Muscle layer of duodenum (tissue), 2 donors: ENCODE results near the gene MT1B.
"Not testable (repeated sequence)": the region's sequence is repeated elsewhere in the genome, so short reads cannot be mapped to it uniquely, and the experiment has no call there.

Experiments used
- H3K27ac ChIP-seq: one replicate; pipeline ENCODE4 v1.7.0; 2013; ENCODE audit warnings: mild to moderate bottlenecking, low read length
- H3K27me3 ChIP-seq: one replicate; pipeline ENCODE4 v1.7.0; 2013; ENCODE audit warnings: low read depth, mild to moderate bottlenecking, control low read depth, low read length
- H3K36me3 ChIP-seq, 2 donors: one replicate each; pipeline ENCODE4 v1.7.0; 2013; ENCODE audit warnings: low read length in 2 of 2, control low read depth in 1 of 2, mild to moderate bottlenecking in 1 of 2; ENCODE audit not compliant: insufficient read depth in 2 of 2, control insufficient read depth in 1 of 2
- H3K4me1 ChIP-seq, 2 donors: one replicate each; pipeline ENCODE4 v1.7.0; 2013; ENCODE audit warnings: low read length in 2 of 2, mild to moderate bottlenecking in 2 of 2, control low read depth in 1 of 2, moderate library complexity in 1 of 2; ENCODE audit not compliant: insufficient read depth in 2 of 2, control insufficient read depth in 1 of 2
- H3K4me3 ChIP-seq, 2 donors: one replicate each; pipeline ENCODE4 v1.7.0; 2013; ENCODE audit warnings: low read length in 2 of 2, low read depth in 1 of 2, mild to moderate bottlenecking in 1 of 2
- H3K9me3 ChIP-seq, 2 donors: one replicate each; pipeline ENCODE4 v1.7.0; 2013; ENCODE audit warnings: low read length in 2 of 2, control low read depth in 1 of 2, mild to moderate bottlenecking in 1 of 2; ENCODE audit not compliant: control insufficient read depth in 1 of 2
- donor health status: healthy.

MT1B gene

DNA sequence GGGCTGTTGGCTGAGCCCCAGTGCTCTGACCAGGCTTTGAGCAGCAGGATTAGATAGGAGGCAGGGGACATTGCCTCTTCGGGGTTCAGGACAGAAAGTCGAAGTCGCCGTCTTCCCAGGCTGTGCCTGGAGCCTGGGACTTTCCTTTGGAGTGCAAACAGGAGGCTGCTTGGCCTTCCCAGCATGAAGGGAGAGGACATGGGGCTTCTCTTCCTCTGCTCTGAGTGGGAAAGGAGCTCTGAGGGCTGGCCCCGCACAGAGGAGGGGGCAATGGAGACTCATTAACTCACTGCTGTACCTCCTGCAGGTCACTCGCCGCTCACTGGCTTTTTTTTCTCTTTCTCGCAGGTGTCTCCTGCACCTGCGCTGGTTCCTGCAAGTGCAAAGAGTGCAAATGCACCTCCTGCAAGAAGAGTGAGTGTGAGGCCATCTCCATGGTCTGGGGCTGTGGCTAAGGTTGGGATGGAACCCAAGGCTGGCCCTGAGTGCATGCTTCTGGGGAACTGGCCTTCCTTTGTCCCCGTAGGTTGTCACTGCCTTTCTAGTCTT, 6.7 kb downstream of the MT1B start:
- peaks cover 22% of the 10 kb centered on the region for H3K27me3 ChIP-seq
- peak overlapping the region; percentile 56 to 76 for H3K4me3 ChIP-seq
- no peaks in the 10 kb centered on the region for H3K36me3 ChIP-seq
- H3K9me3 ChIP-seq, result no peaks in the 10 kb centered on the region
- peaks cover 0 to 12% of the 10 kb centered on the region in 2 donors for H3K4me1 ChIP-seq
- H3K27ac ChIP-seq, result peak overlapping the region; percentile 82

DNA sequence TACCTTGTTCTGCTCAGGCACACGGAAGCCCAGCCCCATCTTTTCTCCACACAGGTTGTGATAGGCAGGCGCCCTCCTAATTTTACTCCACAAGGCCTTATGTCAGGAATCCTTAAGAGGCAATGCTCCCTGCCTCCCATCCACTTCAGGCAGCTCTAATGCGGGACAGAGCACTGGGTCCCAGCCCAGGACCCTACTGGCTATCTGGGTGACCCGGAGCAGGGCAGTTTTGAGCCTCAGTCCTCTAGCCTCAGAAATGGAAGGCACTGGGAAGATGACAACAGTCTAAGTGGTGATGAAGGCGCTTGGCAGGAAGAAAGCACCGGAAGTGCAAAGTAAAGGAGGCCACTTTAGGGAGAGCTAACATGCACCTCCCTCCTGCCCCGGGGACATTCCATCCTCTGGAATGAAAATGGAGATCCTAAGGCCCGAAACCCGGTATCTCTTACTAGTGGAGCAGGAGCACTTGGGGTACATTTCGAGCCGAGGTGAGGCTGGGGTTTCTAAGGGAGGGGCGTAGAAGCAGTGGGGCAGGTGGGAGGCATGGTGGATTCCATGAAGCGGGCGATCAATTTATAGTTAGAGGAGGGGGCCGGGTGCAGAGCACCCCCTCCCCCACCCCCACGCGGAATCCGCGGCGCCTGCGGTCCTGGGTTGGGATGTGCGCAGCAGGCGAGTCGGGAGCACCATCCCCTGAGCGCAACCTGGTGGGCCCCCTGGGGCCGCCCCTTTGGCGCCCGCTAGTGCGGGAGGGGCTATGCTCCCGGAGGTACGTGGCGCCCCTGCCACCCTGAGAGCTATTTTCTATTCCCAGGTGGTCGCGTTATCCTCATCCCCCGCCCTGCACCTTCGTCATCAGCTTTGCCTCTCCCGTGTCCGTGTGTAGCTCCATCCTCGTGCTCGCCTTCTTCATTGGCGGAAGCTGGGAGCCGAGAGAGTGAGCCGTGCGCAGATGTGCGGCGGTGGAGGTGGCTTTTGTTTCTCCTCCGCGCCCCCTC, 11.0 kb downstream of the MT1B start:
- Histone ChIP-seq H3K4me3 (no peak overlapping the region), H3K4me1 (peaks cover 0 to 7% of the 10 kb centered on the region in 2 donors), H3K27ac (no peak overlapping the region), H3K27me3 (peaks cover 36% of the 10 kb centered on the region), H3K36me3 (no peaks in the 10 kb centered on the region), H3K9me3 (no peaks in the 10 kb centered on the region)

DNA sequence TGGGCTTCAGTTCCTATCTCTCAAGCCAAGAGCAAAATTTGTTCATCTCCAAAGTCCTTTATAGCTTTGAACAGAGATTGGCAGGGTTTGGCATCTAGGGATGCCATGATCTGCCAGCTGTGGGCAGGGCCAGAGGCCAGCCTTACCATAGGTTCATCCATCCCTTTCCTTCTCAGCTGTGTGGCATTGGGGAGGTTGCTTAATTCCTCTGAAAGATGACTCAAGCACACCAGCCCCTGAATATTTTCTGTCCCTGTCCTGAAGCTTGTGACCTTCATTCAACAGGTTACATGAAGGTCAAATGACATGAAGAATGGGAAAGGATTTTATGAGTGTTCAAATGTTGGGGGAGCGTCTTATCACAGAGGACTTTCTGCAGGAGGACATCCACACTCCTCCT, 12.8 kb downstream of the MT1B start:
- Histone ChIP-seq H3K27me3 (peaks cover 40% of the 10 kb centered on the region), H3K36me3 (no peaks in the 10 kb centered on the region), H3K9me3 (no peaks in the 10 kb centered on the region), H3K4me3 (no peak overlapping the region), H3K4me1 (peaks cover 0 to 13% of the 10 kb centered on the region in 2 donors), H3K27ac (no peak overlapping the region)

GRCh38 chr16:56665286-56666261, 13.9 kb downstream of the MT1B start:
- peaks cover 0 to 15% of the 10 kb centered on the region in 2 donors for H3K4me1 ChIP-seq
- not testable (repeated sequence) for H3K27ac ChIP-seq, H3K4me3 ChIP-seq, H3K36me3 ChIP-seq, H3K9me3 ChIP-seq
- peaks cover 47% of the 10 kb centered on the region for H3K27me3 ChIP-seq

- peak within 1 kb of the TSS; percentile 73 for H3K27ac ChIP-seq
- H3K9me3 ChIP-seq, result no peaks in the 10 kb centered on the region
- peak within 1 kb of the TSS in 1 of 2 donors; percentile 53 for H3K4me3 ChIP-seq
- H3K4me1 ChIP-seq, result peaks cover 0 to 12% of the 10 kb centered on the region in 2 donors
- no peaks in the 10 kb centered on the region for H3K36me3 ChIP-seq
- peaks cover 38% of the 10 kb centered on the region for H3K27me3 ChIP-seq
Observed at GRCh38 chr16:56667581-56668571, 16.2 kb downstream of the MT1B start, which contains the start of gene MT1G. MT1G (minus strand) TSS chr16:56668065; CDS start chr16:56667993, 72 bp downstream.

GRCh38 chr16:56669005-56669839, 17.5 kb downstream of the MT1B start, which contains the start of gene MT1H:
MT1H (plus strand) TSS chr16:56669814; CDS start chr16:56669885, 71 bp downstream.
- H3K9me3 ChIP-seq, result no peaks in the 10 kb centered on the region
- H3K27ac ChIP-seq, result peak within 1 kb of the TSS; percentile 79
- H3K27me3 ChIP-seq, result peaks cover 38% of the 10 kb centered on the region
- peak within 1 kb of the TSS in 1 of 2 donors; percentile 59 for H3K4me3 ChIP-seq
- no peaks in the 10 kb centered on the region for H3K36me3 ChIP-seq
- H3K4me1 ChIP-seq, result peaks cover 0 to 10% of the 10 kb centered on the region in 2 donors

DNA sequence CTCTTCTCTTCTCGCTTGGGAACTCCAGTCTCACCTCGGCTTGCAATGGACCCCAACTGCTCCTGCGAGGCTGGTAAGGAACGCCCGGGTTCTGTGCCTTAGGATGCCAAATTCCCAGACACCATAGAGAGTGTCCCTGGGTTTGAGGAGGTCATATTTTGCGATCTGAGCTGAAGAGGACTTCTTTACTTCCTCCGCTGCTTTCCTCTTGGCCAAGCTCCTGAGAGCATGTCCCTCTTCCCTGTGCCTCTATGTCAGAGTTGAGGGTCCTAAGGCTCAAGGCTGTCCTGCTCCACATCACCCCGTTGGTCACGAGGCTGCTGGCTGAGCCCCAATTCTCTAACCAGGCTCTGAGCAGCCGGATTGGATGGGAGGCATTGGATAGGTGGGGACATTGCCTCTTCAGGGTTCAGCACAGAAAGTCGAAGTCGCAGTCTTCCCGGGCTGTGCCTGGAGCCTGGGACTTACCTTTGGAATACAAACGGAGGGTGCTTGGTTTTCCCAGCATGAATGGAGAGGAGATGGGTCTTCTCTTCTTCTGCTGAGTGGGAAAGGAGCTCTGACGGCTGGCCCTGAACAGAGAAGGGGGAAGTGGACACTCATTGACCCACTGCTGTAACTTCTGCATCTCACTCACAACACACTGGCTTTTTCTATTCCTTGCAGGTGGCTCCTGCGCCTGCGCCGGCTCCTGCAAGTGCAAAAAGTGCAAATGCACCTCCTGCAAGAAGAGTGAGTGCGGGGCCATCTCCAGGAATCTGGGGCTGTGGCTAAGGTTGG, 18.3 kb downstream of the MT1B start:
- H3K36me3 ChIP-seq, result no peaks in the 10 kb centered on the region
- H3K27ac ChIP-seq, result peak overlapping the region; percentile 79
- H3K4me3 ChIP-seq, result peak overlapping the region in 1 of 2 donors; percentile 59
- peaks cover 0 to 10% of the 10 kb centered on the region in 2 donors for H3K4me1 ChIP-seq
- H3K27me3 ChIP-seq, result peaks cover 38% of the 10 kb centered on the region
- no peaks in the 10 kb centered on the region for H3K9me3 ChIP-seq

GRCh38 chr16:56670620-56670934, 18.9 kb downstream of the MT1B start:
- no peaks in the 10 kb centered on the region for H3K36me3 ChIP-seq
- H3K9me3 ChIP-seq, result no peaks in the 10 kb centered on the region
- H3K4me3 ChIP-seq, result peak overlapping the region in 1 of 2 donors; percentile 59
- peaks cover 38% of the 10 kb centered on the region for H3K27me3 ChIP-seq
- H3K4me1 ChIP-seq, result peaks cover 0 to 10% of the 10 kb centered on the region in 2 donors
- H3K27ac ChIP-seq, result peak overlapping the region; percentile 79

- peaks cover 0 to 14% of the 10 kb centered on the region in 2 donors for H3K4me1 ChIP-seq
- not testable (repeated sequence) for H3K9me3 ChIP-seq, H3K4me3 ChIP-seq, H3K27ac ChIP-seq, H3K36me3 ChIP-seq
- H3K27me3 ChIP-seq, result peaks cover 34% of the 10 kb centered on the region
Observed at GRCh38 chr16:56671691-56672090, 20.0 kb downstream of the MT1B start.
